Caco-2 (cell line): ENCODE measurements around the gene GRB10. TPM values are rescaled to one million over a fixed set of nuclear protein-coding genes. Genes with fewer than 3 reads are reported as not detected.

Experiments
- BruUV-seq: library from RNA; stranded (reverse); fragments of 400-500 nt; replicated peaks from 2 replicates; lab custom pipeline; 2021; lab: Mats Ljungman, UMichigan
- CTCF ChIA-PET: fragments of 300-600 bp; sonication (Branson Sonifier 250); formaldehyde crosslinking; loops from one replicate; lab custom pipeline; 2022; ENCODE audit warnings: antibody characterized with exemption; lab: Charles Lee
- POLR2A ChIA-PET: fragments of 300-600 bp; sonication (Branson Sonifier 250); formaldehyde crosslinking; loops from one replicate; lab custom pipeline; 2022; ENCODE audit warnings: antibody characterized with exemption; lab: Charles Lee
- DNase-seq, 2 experiments: peaks; one replicate each; pipeline versions ENCODE4 v3.0.0 to v3.0.0-alpha.2; 2020 to 2022
- H3K27me3 ChIP-seq: replicated peaks from 2 replicates; pipeline ENCODE4 v1.6.0; 2011; ENCODE audit warnings: low read length; ENCODE audit not compliant: control insufficient read depth, insufficient read depth
- H3K36me3 ChIP-seq: 2 replicates; pipeline ENCODE4 v1.5.1; 2011; ENCODE audit warnings: low read length; ENCODE audit not compliant: control insufficient read depth, insufficient read depth
- H3K4me1 ChIP-seq: fragments of 250-450 bp; sonication (Bioruptor Pico); 2 replicates; pipeline ENCODE4 v1.5.1; 2020; ENCODE audit warnings: mild to moderate bottlenecking
- H3K4me3 ChIP-seq: 2 replicates; pipeline ENCODE4 v1.5.1; 2011; ENCODE audit warnings: low read depth, mild to moderate bottlenecking, control low read depth, low read length
- H3K9me3 ChIP-seq: fragments of 250-450 bp; sonication (Bioruptor Pico); 2 replicates; pipeline ENCODE4 v1.5.1; 2020; ENCODE audit warnings: mild to moderate bottlenecking, moderate library complexity
- H3K27ac Mint-ChIP-seq: one replicate; pipeline ENCODE4 v1.8.0; 2022; ENCODE audit warnings: mixed read lengths; ENCODE audit not compliant: unreplicated experiment
- H3K27me3 Mint-ChIP-seq: one replicate; pipeline ENCODE4 v1.8.0; 2022; ENCODE audit warnings: mixed read lengths; ENCODE audit not compliant: insufficient read depth, unreplicated experiment
- H3K36me3 Mint-ChIP-seq: one replicate; pipeline ENCODE4 v1.8.0; 2022; ENCODE audit warnings: mild to moderate bottlenecking, mixed read lengths; ENCODE audit not compliant: insufficient read depth, unreplicated experiment
- H3K4me1 Mint-ChIP-seq: one replicate; pipeline ENCODE4 v1.8.0; 2022; ENCODE audit warnings: low read depth, mixed read lengths; ENCODE audit not compliant: unreplicated experiment
- H3K4me3 Mint-ChIP-seq: one replicate; pipeline ENCODE4 v1.8.0; 2022; ENCODE audit warnings: mild to moderate bottlenecking, moderate library complexity, mixed read lengths; ENCODE audit not compliant: unreplicated experiment
- H3K9me3 Mint-ChIP-seq: one replicate; pipeline ENCODE4 v1.8.0; 2022; ENCODE audit warnings: mixed read lengths; ENCODE audit not compliant: unreplicated experiment
- CTCF ChIP-seq, 2 experiments: fragments of 200-600 bp in 1 of 2; IDR thresholded peaks; 1 replicate in 1 of 2; 2 replicates in 1 of 2; pipeline versions ENCODE4 v1.5.1 to v1.8.0; 2011 to 2022; ENCODE audit warnings: antibody characterized with exemption in 1 of 2, control low read depth in 1 of 2, inconsistent platforms in 1 of 2, low read depth in 1 of 2, low read length in 1 of 2, mild to moderate bottlenecking in 1 of 2, moderate library complexity in 1 of 2; ENCODE audit not compliant: insufficient read depth in 1 of 2, severe bottlenecking in 1 of 2, unreplicated experiment in 1 of 2
- intact Hi-C: fragments of 100-400 bp; cut with micrococcal nuclease; formaldehyde crosslinking; loops from one replicate; pipeline ENCODE4 v1.10.0; 2022; ENCODE audit not compliant: unreplicated experiment
- total RNA-seq: library from RNA; stranded (reverse); gene quantifications from 2 replicates; pipeline ENCODE4 v1.2.3, GENCODE V29; 2022

The GRB10 gene
- total RNA-seq, 1 experiment from 2014 or later, result 79.3 TPM

GRCh38 chr7:50543776-50544442 is 238.8 kb downstream of the GRB10 start:
- Mint-ChIP-seq H3K4me3 (no peak overlapping the region), H3K27me3 (no peaks in the 10 kb centered on the region), H3K9me3 (no peaks in the 10 kb centered on the region), H3K36me3 (peaks cover 33% of the 10 kb centered on the region), H3K27ac (no peak overlapping the region), H3K4me1 (no peaks in the 10 kb centered on the region)
- no peaks in the 10 kb centered on the region for H3K27me3 ChIP-seq
- CTCF ChIA-PET, result no interaction called here
- intact Hi-C loops, result no loop called here
- POLR2A ChIA-PET, result no interaction called here
- H3K36me3 ChIP-seq, result peaks cover 3% of the 10 kb centered on the region; the same call in 1 of the 2 replicates
- H3K9me3 ChIP-seq, result no peaks in the 10 kb centered on the region
- no peak for DNase-seq
- H3K4me1 ChIP-seq, result no peaks in the 10 kb centered on the region
- no peak for TF ChIP-seq CTCF (IDR thresholded peaks at IDR 0.05; ENCODE audit: insufficient read depth in 1 of 2, low read depth in 1 of 2, low read length in 1 of 2, severe bottlenecking in 1 of 2, unreplicated experiment in 1 of 2)
- H3K4me3 ChIP-seq, result no peak overlapping the region
- BruUV-seq, result no TSS peak

DNA sequence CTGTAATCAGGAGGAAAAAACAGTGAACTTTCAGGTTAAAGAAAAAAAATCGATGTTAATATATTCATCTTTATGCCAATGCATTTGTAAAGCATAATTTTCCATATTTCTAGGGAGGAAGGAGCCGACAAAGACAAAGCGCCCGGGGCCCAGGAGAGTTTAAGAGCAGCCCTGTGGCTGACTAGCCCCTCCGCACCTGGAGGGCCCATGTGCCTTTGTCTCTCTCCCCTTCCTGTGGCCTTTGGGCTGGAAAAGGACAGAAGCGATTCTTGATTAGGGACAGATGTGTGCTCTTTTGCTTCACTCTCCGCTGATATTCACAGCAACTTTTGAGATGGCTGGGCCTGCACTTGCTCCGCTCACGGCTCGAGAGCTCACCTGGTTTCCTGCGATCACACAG is 240.6 kb downstream of the GRB10 start:
- Mint-ChIP-seq H3K4me1 (no peaks in the 10 kb centered on the region), H3K27me3 (no peaks in the 10 kb centered on the region), H3K36me3 (peaks cover 38% of the 10 kb centered on the region), H3K27ac (no peak overlapping the region), H3K9me3 (no peaks in the 10 kb centered on the region), H3K4me3 (no peak overlapping the region)
- intact Hi-C loops, result no loop called here
- Histone ChIP-seq H3K36me3 (peaks cover 3% of the 10 kb centered on the region; the same call in 1 of the 2 replicates), H3K27me3 (no peaks in the 10 kb centered on the region), H3K9me3 (no peaks in the 10 kb centered on the region), H3K4me1 (no peaks in the 10 kb centered on the region), H3K4me3 (no peak overlapping the region)
- TF ChIP-seq CTCF (IDR thresholded peaks at IDR 0.05; ENCODE audit: insufficient read depth in 1 of 2, low read depth in 1 of 2, low read length in 1 of 2, severe bottlenecking in 1 of 2, unreplicated experiment in 1 of 2), result no peak
- DNase-seq, result no peak
- BruUV-seq, result no TSS peak
- POLR2A ChIA-PET, result no interaction called here
- CTCF ChIA-PET, result no interaction called here

DNA sequence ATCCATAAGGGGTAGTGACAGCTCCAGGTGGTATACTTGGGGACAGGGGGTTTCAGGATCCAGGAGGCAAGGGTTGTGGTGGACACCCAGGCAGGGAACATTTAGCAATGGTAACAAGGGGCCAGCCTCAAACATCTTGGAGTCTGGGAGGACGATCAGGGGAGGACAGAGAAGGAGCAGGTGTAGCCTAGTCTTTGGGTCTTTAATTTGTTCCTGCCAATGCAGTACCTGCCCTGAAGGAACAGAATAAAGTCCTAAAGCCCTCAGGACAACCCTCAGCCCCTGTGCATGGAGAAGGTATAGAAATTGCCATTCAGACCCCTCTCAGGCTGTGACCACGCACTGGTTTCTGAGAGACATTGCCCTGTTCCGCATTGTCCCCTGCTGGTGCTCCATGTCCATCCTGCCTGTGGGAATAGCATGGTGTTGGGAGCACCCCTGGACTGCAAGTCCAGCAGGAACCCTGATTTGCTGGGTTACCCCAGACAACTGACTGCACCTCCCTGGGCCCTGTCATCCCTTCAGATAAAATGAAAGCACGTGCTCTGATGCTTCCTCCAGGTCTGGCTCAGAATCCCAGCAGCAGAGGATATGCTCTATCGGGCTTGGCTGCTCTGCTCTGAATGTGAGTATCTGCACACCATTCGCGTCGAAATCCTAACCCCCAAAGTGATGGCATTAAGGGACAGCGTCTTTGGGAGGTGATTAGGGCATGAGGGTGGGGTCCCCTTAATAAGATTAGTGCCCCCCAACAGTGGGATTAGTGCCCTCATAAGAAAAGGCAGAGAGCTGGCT is 241.7 kb downstream of the GRB10 start:
- Histone ChIP-seq H3K4me3 (no peak overlapping the region), H3K27me3 (no peaks in the 10 kb centered on the region), H3K9me3 (no peaks in the 10 kb centered on the region), H3K4me1 (peaks cover 4% of the 10 kb centered on the region), H3K36me3 (peaks cover 3% of the 10 kb centered on the region; the same call in 1 of the 2 replicates)
- intact Hi-C loops, result no loop called here
- Mint-ChIP-seq H3K9me3 (no peaks in the 10 kb centered on the region), H3K4me1 (peaks cover 4% of the 10 kb centered on the region), H3K36me3 (peaks cover 38% of the 10 kb centered on the region), H3K27me3 (no peaks in the 10 kb centered on the region), H3K27ac (no peak overlapping the region), H3K4me3 (no peak overlapping the region)
- DNase-seq, result no peak
- ChIA-PET POLR2A (no interaction called here), CTCF (no interaction called here)
- no peak for TF ChIP-seq CTCF (IDR thresholded peaks at IDR 0.05; ENCODE audit: insufficient read depth in 1 of 2, low read depth in 1 of 2, low read length in 1 of 2, severe bottlenecking in 1 of 2, unreplicated experiment in 1 of 2)
- no TSS peak for BruUV-seq

Other genes starting within 250 kb of the GRB10 start
- 75.9 and 87.0 TPM in 2 replicates for gene DDC, start 217.5 kb downstream of the GRB10 start, total RNA-seq